Liver (tissue), 9 donors: ENCODE data around the gene ADIG. TPM values are rescaled to one million over a fixed set of nuclear protein-coding genes. Genes with fewer than 3 reads are reported as not detected.

Experiments used
- DNase-seq: peaks from one replicate; pipeline ENCODE4 v3.0.0-alpha.2; 2017; ENCODE audit warnings: low spot score
- H3K27ac ChIP-seq, 2 donors: one replicate each; pipeline ENCODE4 v1.7.0; 2013; ENCODE audit warnings: inconsistent platforms in 2 of 2, low read length in 2 of 2, control low read depth in 1 of 2, low read depth in 1 of 2, mild to moderate bottlenecking in 1 of 2
- H3K27me3 ChIP-seq, 4 donors: one replicate each; pipeline versions ENCODE4 v1.6.1 to v1.7.0; 2013; ENCODE audit warnings: low read length in 3 of 4, inconsistent platforms in 1 of 4, mild to moderate bottlenecking in 1 of 4, moderate library complexity in 1 of 4; ENCODE audit not compliant: control insufficient read depth in 4 of 4, insufficient read depth in 4 of 4
- H3K36me3 ChIP-seq, 4 donors: one replicate each; pipeline versions ENCODE4 v1.6.1 to v1.7.0; 2013; ENCODE audit warnings: low read length in 3 of 4, mild to moderate bottlenecking in 3 of 4, low read depth in 1 of 4, moderate library complexity in 1 of 4; ENCODE audit not compliant: control insufficient read depth in 4 of 4, insufficient read depth in 3 of 4
- H3K4me1 ChIP-seq, 4 donors: one replicate each; pipeline versions ENCODE4 v1.6.1 to v1.7.0; 2013; ENCODE audit warnings: low read length in 3 of 4, mild to moderate bottlenecking in 3 of 4, moderate library complexity in 1 of 4; ENCODE audit not compliant: control insufficient read depth in 4 of 4, insufficient read depth in 4 of 4
- H3K4me3 ChIP-seq, 3 donors: one replicate each; pipeline versions ENCODE4 v1.6.1 to v1.7.0; 2013; ENCODE audit warnings: low read length in 3 of 3, control low read depth in 1 of 3, low read depth in 1 of 3, mild to moderate bottlenecking in 1 of 3
- H3K9ac ChIP-seq, 2 donors: one replicate each; pipeline ENCODE4 v1.7.0; 2013; ENCODE audit warnings: low read length in 2 of 2, mild to moderate bottlenecking in 2 of 2, moderate library complexity in 2 of 2, control low read depth in 1 of 2, low read depth in 1 of 2
- H3K9me3 ChIP-seq, 4 donors: one replicate each; pipeline versions ENCODE4 v1.6.1 to v1.7.0; 2013; ENCODE audit warnings: low read length in 3 of 4; ENCODE audit not compliant: control insufficient read depth in 4 of 4
- EGR1 ChIP-seq, 2 donors: IDR thresholded peaks; 2 replicates each; pipeline ENCODE4 v1.6.1; 2016 to 2018; ENCODE audit warnings: antibody characterized with exemption in 2 of 2, low read depth in 2 of 2
- FOXA1 ChIP-seq: IDR thresholded peaks from 2 replicates; pipeline ENCODE4 v1.6.1; 2016; ENCODE audit warnings: antibody characterized with exemption
- FOXA2 ChIP-seq: IDR thresholded peaks from 2 replicates; pipeline ENCODE4 v1.6.1; 2016; ENCODE audit warnings: antibody characterized with exemption
- GABPA ChIP-seq, 2 donors: IDR thresholded peaks in 1 of 2; conservative IDR thresholded peaks in 1 of 2; 2 replicates each; pipeline ENCODE4 v1.6.1; 2016; ENCODE audit warnings: antibody characterized with exemption in 2 of 2, mild to moderate bottlenecking in 1 of 2, moderate library complexity in 1 of 2
- HNF4A ChIP-seq, 2 donors: conservative IDR thresholded peaks; 2 replicates each; pipeline ENCODE4 v1.6.1; 2016; ENCODE audit warnings: antibody characterized with exemption in 2 of 2, mild to moderate bottlenecking in 2 of 2
- HNF4G ChIP-seq: IDR thresholded peaks from 2 replicates; pipeline ENCODE4 v1.6.1; 2016; ENCODE audit warnings: antibody characterized with exemption
- JUND ChIP-seq, 2 donors: IDR thresholded peaks; 2 replicates each; pipeline ENCODE4 v1.6.1; 2016; ENCODE audit warnings: antibody characterized with exemption in 2 of 2
- NR2F2 ChIP-seq: IDR thresholded peaks from 2 replicates; pipeline ENCODE4 v1.6.1; 2016; ENCODE audit warnings: antibody characterized with exemption
- RAD21 ChIP-seq, 2 donors: IDR thresholded peaks; 2 replicates each; pipeline ENCODE4 v1.6.1; 2016; ENCODE audit warnings: antibody characterized with exemption in 2 of 2, mild to moderate bottlenecking in 2 of 2
- RXRA ChIP-seq, 2 donors: IDR thresholded peaks; 2 replicates each; pipeline ENCODE4 v1.6.1; 2017 to 2018; ENCODE audit warnings: antibody characterized with exemption in 2 of 2, mild to moderate bottlenecking in 1 of 2
- SP1 ChIP-seq: IDR thresholded peaks from 2 replicates; pipeline ENCODE4 v1.6.1; 2018; ENCODE audit warnings: antibody characterized with exemption, mild to moderate bottlenecking
- TAF1 ChIP-seq: conservative IDR thresholded peaks from 2 replicates; pipeline ENCODE4 v1.6.1; 2016; ENCODE audit warnings: antibody characterized with exemption, mild to moderate bottlenecking
- WGBS: extraction: QIAGEN DNeasy Blood & Tissue Kit; methylation state at CpG from one replicate; pipeline ENCODE4 v1.1.7; 2013; 5-methylcytosine and 5-hydroxymethylcytosine counted together
- polyA plus RNA-seq, 2 donors: library from polyadenylated mRNA; stranded (reverse) in 1 of 2; unstranded in 1 of 2; fragments of 200-250 nt in 1 of 2; fragments of >200 nt in 1 of 2; fragmentation: Nextera tagmentation in 1 of 2; extraction: Ambion mirVana in 1 of 2; gene quantifications; one replicate each; pipeline versions ENCODE4 v1.2.1 to v1.2.3, GENCODE V29; 2013 to 2015
- total RNA-seq, 2 donors: library from RNA; depleted of rRNA; stranded (reverse); fragments of >200 nt; gene quantifications; one replicate each; pipeline ENCODE4 v1.2.3, GENCODE V29; 2014
- TF ChIP-seq, protein P1 (sequence below): IDR thresholded peaks from 2 replicates; pipeline ENCODE4 v1.6.1; 2016; ENCODE audit warnings: antibody characterized with exemption, mild to moderate bottlenecking
- TF ChIP-seq, protein P2 (sequence below): IDR thresholded peaks from 2 replicates; pipeline ENCODE4 v1.6.1; 2016; ENCODE audit warnings: antibody characterized with exemption
- TF ChIP-seq, protein P3 (sequence below): fragments of 150-350 bp; IDR thresholded peaks from 2 replicates; pipeline ENCODE4 v1.5.1; 2017; ENCODE audit warnings: improper control_type of control experiment, low read depth, low read length; ENCODE audit not compliant: missing input control
- TF ChIP-seq, protein P4 (sequence below): IDR thresholded peaks from 2 replicates; pipeline ENCODE4 v1.6.1; 2016; ENCODE audit warnings: antibody characterized with exemption
- TF ChIP-seq, protein P5 (sequence below): IDR thresholded peaks from 2 replicates; pipeline ENCODE4 v1.6.1; 2016; ENCODE audit warnings: antibody characterized with exemption
- donor health status: healthy.
- donor health status: healthy.
- donor health status: healthy.
- donor health status: healthy.
- donor health status: healthy.

The ADIG gene
- total and polyA plus RNA-seq, 4 donors: not detected

DNA sequence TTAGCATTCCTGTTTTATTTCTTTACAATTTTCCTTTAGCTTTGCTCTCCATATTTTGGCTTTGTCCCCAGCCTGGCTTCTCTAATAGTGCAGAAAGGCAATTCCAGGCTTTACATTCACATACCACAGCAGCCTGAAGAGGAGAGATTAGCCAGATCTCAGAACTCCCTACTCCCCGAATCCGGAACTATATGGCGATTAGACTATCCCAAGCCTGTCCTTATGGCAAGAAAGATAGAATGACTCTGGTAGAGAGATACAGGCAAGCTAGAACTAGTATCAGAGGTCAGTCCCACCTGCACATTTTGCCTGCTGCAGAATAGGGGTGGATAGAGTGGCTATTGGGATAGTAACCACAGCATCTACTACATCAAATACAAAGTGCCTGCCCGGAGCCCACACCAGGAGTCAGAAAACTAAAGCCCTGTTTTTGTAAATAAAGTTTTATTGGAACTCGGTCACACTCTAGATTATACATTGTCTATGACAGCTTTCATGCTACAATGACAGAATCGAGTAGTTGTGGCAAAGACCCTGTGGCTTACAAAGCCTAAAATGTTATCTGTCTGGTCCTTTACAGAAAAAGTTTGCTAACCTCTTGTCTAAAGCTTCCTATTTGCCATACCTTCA is 17.1 kb upstream of the ADIG start:
- no peak overlapping the region for H3K9ac ChIP-seq
- H3K4me1 ChIP-seq: no peaks in the 10 kb centered on the region
- TF ChIP-seq, protein P1, sequence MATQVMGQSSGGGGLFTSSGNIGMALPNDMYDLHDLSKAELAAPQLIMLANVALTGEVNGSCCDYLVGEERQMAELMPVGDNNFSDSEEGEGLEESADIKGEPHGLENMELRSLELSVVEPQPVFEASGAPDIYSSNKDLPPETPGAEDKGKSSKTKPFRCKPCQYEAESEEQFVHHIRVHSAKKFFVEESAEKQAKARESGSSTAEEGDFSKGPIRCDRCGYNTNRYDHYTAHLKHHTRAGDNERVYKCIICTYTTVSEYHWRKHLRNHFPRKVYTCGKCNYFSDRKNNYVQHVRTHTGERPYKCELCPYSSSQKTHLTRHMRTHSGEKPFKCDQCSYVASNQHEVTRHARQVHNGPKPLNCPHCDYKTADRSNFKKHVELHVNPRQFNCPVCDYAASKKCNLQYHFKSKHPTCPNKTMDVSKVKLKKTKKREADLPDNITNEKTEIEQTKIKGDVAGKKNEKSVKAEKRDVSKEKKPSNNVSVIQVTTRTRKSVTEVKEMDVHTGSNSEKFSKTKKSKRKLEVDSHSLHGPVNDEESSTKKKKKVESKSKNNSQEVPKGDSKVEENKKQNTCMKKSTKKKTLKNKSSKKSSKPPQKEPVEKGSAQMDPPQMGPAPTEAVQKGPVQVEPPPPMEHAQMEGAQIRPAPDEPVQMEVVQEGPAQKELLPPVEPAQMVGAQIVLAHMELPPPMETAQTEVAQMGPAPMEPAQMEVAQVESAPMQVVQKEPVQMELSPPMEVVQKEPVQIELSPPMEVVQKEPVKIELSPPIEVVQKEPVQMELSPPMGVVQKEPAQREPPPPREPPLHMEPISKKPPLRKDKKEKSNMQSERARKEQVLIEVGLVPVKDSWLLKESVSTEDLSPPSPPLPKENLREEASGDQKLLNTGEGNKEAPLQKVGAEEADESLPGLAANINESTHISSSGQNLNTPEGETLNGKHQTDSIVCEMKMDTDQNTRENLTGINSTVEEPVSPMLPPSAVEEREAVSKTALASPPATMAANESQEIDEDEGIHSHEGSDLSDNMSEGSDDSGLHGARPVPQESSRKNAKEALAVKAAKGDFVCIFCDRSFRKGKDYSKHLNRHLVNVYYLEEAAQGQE: no peak
- TF ChIP-seq, protein P2, sequence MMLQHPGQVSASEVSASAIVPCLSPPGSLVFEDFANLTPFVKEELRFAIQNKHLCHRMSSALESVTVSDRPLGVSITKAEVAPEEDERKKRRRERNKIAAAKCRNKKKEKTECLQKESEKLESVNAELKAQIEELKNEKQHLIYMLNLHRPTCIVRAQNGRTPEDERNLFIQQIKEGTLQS: no peak
- TF ChIP-seq SP1 (no peak), GABPA (IDR thresholded peaks at IDR 0.05 in 1 of 2, conservative IDR thresholded peaks at IDR 0.05 in 1 of 2) (no peak), HNF4G (no peak), HNF4A (conservative IDR thresholded peaks at IDR 0.05) (no peak), FOXA2 (no peak), TAF1 (no peak)
- TF ChIP-seq, protein P3, sequence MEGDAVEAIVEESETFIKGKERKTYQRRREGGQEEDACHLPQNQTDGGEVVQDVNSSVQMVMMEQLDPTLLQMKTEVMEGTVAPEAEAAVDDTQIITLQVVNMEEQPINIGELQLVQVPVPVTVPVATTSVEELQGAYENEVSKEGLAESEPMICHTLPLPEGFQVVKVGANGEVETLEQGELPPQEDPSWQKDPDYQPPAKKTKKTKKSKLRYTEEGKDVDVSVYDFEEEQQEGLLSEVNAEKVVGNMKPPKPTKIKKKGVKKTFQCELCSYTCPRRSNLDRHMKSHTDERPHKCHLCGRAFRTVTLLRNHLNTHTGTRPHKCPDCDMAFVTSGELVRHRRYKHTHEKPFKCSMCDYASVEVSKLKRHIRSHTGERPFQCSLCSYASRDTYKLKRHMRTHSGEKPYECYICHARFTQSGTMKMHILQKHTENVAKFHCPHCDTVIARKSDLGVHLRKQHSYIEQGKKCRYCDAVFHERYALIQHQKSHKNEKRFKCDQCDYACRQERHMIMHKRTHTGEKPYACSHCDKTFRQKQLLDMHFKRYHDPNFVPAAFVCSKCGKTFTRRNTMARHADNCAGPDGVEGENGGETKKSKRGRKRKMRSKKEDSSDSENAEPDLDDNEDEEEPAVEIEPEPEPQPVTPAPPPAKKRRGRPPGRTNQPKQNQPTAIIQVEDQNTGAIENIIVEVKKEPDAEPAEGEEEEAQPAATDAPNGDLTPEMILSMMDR: no peak
- TF ChIP-seq, protein P4, sequence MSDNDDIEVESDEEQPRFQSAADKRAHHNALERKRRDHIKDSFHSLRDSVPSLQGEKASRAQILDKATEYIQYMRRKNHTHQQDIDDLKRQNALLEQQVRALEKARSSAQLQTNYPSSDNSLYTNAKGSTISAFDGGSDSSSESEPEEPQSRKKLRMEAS: no peak
- TF ChIP-seq, protein P5, sequence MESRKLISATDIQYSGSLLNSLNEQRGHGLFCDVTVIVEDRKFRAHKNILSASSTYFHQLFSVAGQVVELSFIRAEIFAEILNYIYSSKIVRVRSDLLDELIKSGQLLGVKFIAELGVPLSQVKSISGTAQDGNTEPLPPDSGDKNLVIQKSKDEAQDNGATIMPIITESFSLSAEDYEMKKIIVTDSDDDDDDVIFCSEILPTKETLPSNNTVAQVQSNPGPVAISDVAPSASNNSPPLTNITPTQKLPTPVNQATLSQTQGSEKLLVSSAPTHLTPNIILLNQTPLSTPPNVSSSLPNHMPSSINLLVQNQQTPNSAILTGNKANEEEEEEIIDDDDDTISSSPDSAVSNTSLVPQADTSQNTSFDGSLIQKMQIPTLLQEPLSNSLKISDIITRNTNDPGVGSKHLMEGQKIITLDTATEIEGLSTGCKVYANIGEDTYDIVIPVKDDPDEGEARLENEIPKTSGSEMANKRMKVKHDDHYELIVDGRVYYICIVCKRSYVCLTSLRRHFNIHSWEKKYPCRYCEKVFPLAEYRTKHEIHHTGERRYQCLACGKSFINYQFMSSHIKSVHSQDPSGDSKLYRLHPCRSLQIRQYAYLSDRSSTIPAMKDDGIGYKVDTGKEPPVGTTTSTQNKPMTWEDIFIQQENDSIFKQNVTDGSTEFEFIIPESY: no peak
- no peak overlapping the region for H3K4me3 ChIP-seq
- DNase-seq: no peak
- peaks cover 6 to 47% (median 22%) of the 10 kb centered on the region in 4 donors for H3K36me3 ChIP-seq
- no peaks in the 10 kb centered on the region for H3K9me3 ChIP-seq
- no peaks in the 10 kb centered on the region for H3K27me3 ChIP-seq
- WGBS: 98% methylated on average over 6 of the region's 6 CpGs
- H3K27ac ChIP-seq: no peak overlapping the region

DNA sequence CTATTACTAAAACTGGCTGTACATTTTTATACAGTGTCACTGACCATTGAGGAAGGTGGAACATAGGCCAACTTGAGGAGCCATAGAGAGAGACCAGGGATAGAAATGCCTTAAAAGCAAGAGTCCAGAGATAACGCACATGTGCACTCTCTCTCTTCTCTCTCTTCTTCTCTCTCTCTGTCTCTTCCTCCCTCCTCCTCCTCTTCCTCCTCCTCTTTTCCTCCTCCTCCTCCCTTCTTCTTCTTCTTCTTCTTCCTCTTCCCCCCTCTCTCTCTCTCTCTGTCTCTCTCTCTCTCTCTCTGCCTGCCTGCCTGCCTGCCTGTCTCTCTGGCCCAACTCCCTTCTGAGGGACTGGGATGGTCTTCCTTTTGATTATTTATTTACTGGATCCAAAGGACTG is 16.3 kb upstream of the ADIG start:
- H3K36me3 ChIP-seq: peaks cover 4 to 47% (median 20%) of the 10 kb centered on the region in 4 donors

More for the DNA sequence above, 16.3 kb upstream of the ADIG start:
- Histone ChIP-seq H3K4me1 (no peaks in the 10 kb centered on the region), H3K4me3 (no peak overlapping the region), H3K9me3 (no peaks in the 10 kb centered on the region), H3K27ac (no peak overlapping the region), H3K9ac (no peak overlapping the region), H3K27me3 (no peaks in the 10 kb centered on the region)
- 90% methylated on average over 1 of the region's 1 CpG for WGBS
- TF ChIP-seq RAD21 (IDR thresholded peaks at IDR 0.05) (no peak), JUND (IDR thresholded peaks at IDR 0.05) (no peak), SP1 (no peak), HNF4G (no peak), EGR1 (IDR thresholded peaks at IDR 0.05; ENCODE audit: low read depth in 2 of 2) (no peak), FOXA1 (no peak), RXRA (IDR thresholded peaks at IDR 0.05) (no peak), NR2F2 (no peak)
- TF ChIP-seq, protein P5: no peak
- TF ChIP-seq, protein P4: no peak
- TF ChIP-seq, protein P1: no peak
- DNase-seq: no peak
